HCT116 (cell line): ENCODE measurements around the gene C14orf180. TPM values are rescaled to one million over a fixed set of nuclear protein-coding genes. Genes with fewer than 3 reads are reported as not detected.

Experiments used
- ATAC-seq: fragments of 200-7000 bp; cut with Tn5 transposase; 2 replicates; pipeline ENCODE4 v1.9.1; 2020; ENCODE audit warnings: mild to moderate bottlenecking, moderate library complexity
- BruUV-seq: library from RNA; stranded (reverse); fragments of 400-500 nt; replicated peaks from 2 replicates; lab custom pipeline; 2021; lab: Mats Ljungman, UMichigan
- CTCF ChIA-PET: fragments of 300-600 bp; sonication (Branson Sonifier 250); formaldehyde crosslinking; loops from one replicate; lab custom pipeline; 2021; ENCODE audit warnings: antibody characterized with exemption; lab: Charles Lee
- POLR2A ChIA-PET: fragments of 300-600, 350-600 bp; sonication (Branson Sonifier 250); formaldehyde crosslinking; loops from one replicate; lab custom pipeline; 2021; ENCODE audit warnings: antibody characterized with exemption; lab: Charles Lee
- RAD21 ChIA-PET, 2 experiments: fragments of 300-600 bp; sonication (Branson Sonifier 250); formaldehyde crosslinking; loops; one replicate each; lab custom pipeline; 2023; ENCODE audit warnings: low total read pairs in 2 of 2; ENCODE audit not compliant: uncharacterized antibody in 2 of 2, unreplicated experiment in 2 of 2, low non-redundant PET in 1 of 2; lab: Charles Lee
- DNase-seq: peaks from one replicate; pipeline ENCODE4 v3.0.0-alpha.2; 2010; ENCODE audit warnings: low read depth, low spot score
- H2AFZ ChIP-seq: fragments of 200-600 bp; shearing (Covaris generic), sonication (generic); 2 replicates; pipeline ENCODE4 v1.6.1; 2017; ENCODE audit warnings: low read depth, mixed run types, mixed read lengths, antibody characterized with exemption, low read length; ENCODE audit not compliant: poor library complexity, severe bottlenecking
- H3K27ac ChIP-seq: 2 replicates; pipeline ENCODE4 v1.5.1; 2012; ENCODE audit warnings: low read depth, low read length
- H3K27me3 ChIP-seq: fragments of 200-600 bp; sonication (generic); 2 replicates; pipeline ENCODE4 v1.6.1; 2016; ENCODE audit warnings: mixed run types, low read length, mixed read lengths; ENCODE audit not compliant: insufficient read depth
- H3K36me3 ChIP-seq, 2 experiments: fragments of 200-500 bp in 1 of 2; fragments of 200-600 bp in 1 of 2; sonication (Bioruptor generic) in 1 of 2; sonication (generic) in 1 of 2; 2 replicates each; pipeline versions ENCODE4 v1.5.1 to v1.6.1; 2014 to 2016; ENCODE audit warnings: low read length in 2 of 2, inconsistent platforms in 1 of 2, mixed read lengths in 1 of 2, mixed run types in 1 of 2; ENCODE audit not compliant: insufficient read depth in 2 of 2, control insufficient read depth in 1 of 2
- H3K4me1 ChIP-seq, 2 experiments: fragments of 200-600 bp in 1 of 2; sonication (generic) in 1 of 2; 2 replicates each; pipeline versions ENCODE4 v1.5.1 to v1.6.1; 2012 to 2017; ENCODE audit warnings: low read length in 2 of 2, inconsistent platforms in 1 of 2, mild to moderate bottlenecking in 1 of 2, mixed read lengths in 1 of 2, mixed run types in 1 of 2, moderate library complexity in 1 of 2; ENCODE audit not compliant: insufficient read depth in 2 of 2, control insufficient read depth in 1 of 2
- H3K4me2 ChIP-seq: fragments of 200-600 bp; sonication (generic); 2 replicates; pipeline ENCODE4 v1.6.1; 2017; ENCODE audit warnings: mixed run types, low read length, mixed read lengths
- H3K4me3 ChIP-seq, 2 experiments: fragments of 200-600 bp in 1 of 2; sonication (generic) in 1 of 2; replicated peaks in 1 of 2; 2 replicates each; pipeline ENCODE4 v1.5.1; 2011 to 2016; ENCODE audit warnings: low read length in 2 of 2, control low read depth in 1 of 2, low read depth in 1 of 2, mild to moderate bottlenecking in 1 of 2, mixed read lengths in 1 of 2, mixed run types in 1 of 2
- H3K79me2 ChIP-seq: fragments of 200-600 bp; sonication (generic); 2 replicates; pipeline ENCODE4 v1.6.1; 2017; ENCODE audit warnings: mild to moderate bottlenecking, mixed run types, low read length, moderate library complexity, mixed read lengths; ENCODE audit not compliant: insufficient read depth
- H3K9ac ChIP-seq: fragments of 200-600 bp; sonication (generic); 2 replicates; pipeline ENCODE4 v1.6.1; 2016; ENCODE audit warnings: low read length, mixed read lengths
- H3K9me2 ChIP-seq: fragments of 200-600 bp; sonication (generic), shearing (Covaris generic); 2 replicates; pipeline ENCODE4 v1.6.1; 2017; ENCODE audit warnings: mixed run types, mild to moderate bottlenecking, moderate library complexity; ENCODE audit not compliant: insufficient read depth
- H3K9me3 ChIP-seq, 2 experiments: fragments of 200-500 bp in 1 of 2; fragments of 200-600 bp in 1 of 2; sonication (Bioruptor generic) in 1 of 2; sonication (generic) in 1 of 2; 2 replicates each; pipeline ENCODE4 v1.6.1; 2014 to 2017; ENCODE audit warnings: low read length in 2 of 2, mixed read lengths in 2 of 2, inconsistent platforms in 1 of 2, low read depth in 1 of 2, mild to moderate bottlenecking in 1 of 2, mixed run types in 1 of 2, moderate library complexity in 1 of 2; ENCODE audit not compliant: control insufficient read depth in 1 of 2, insufficient read depth in 1 of 2
- H4K20me1 ChIP-seq: fragments of 200-600 bp; sonication (generic), shearing (Covaris generic); 2 replicates; pipeline ENCODE4 v1.6.1; 2017; ENCODE audit warnings: mixed run types, mild to moderate bottlenecking, moderate library complexity; ENCODE audit not compliant: insufficient read depth
- ATF3 ChIP-seq: IDR thresholded peaks from 2 replicates; pipeline ENCODE4 v1.6.1; 2012
- CBX3 ChIP-seq: IDR thresholded peaks from 2 replicates; pipeline ENCODE4 v1.6.1; 2012; ENCODE audit warnings: low read depth
- CEBPB ChIP-seq: IDR thresholded peaks from 2 replicates; pipeline ENCODE4 v1.6.1; 2012; ENCODE audit warnings: low read depth
- EGR1 ChIP-seq: IDR thresholded peaks from 2 replicates; pipeline ENCODE4 v1.6.1; 2012; ENCODE audit warnings: low read depth
- ELF1 ChIP-seq: IDR thresholded peaks from 2 replicates; pipeline ENCODE4 v1.6.1; 2012; ENCODE audit warnings: low read depth, borderline replicate concordance
- EZH2phosphoT487 ChIP-seq: fragments of 200-600 bp; IDR thresholded peaks from 2 replicates; pipeline ENCODE4 v1.6.1; 2018; ENCODE audit warnings: antibody characterized with exemption, borderline replicate concordance
- FOSL1 ChIP-seq: IDR thresholded peaks from 2 replicates; pipeline ENCODE4 v1.6.1; 2012; ENCODE audit warnings: low read depth
- JUND ChIP-seq: IDR thresholded peaks from 2 replicates; pipeline ENCODE4 v1.6.1; 2012
- MAX ChIP-seq: IDR thresholded peaks from 2 replicates; pipeline ENCODE4 v1.6.1; 2012
- RAD21 ChIP-seq: IDR thresholded peaks from 2 replicates; pipeline ENCODE4 v1.6.1; 2012; ENCODE audit warnings: low read depth, mild to moderate bottlenecking
- REST ChIP-seq: IDR thresholded peaks from 2 replicates; pipeline ENCODE4 v1.6.1; 2012; ENCODE audit warnings: low read depth
- SIN3A ChIP-seq: IDR thresholded peaks from 2 replicates; pipeline ENCODE4 v1.6.1; 2012; ENCODE audit warnings: low read depth
- SP1 ChIP-seq: IDR thresholded peaks from 2 replicates; pipeline ENCODE4 v1.6.1; 2012; ENCODE audit warnings: low read depth
- ZBTB33 ChIP-seq: IDR thresholded peaks from 2 replicates; pipeline ENCODE4 v1.6.1; 2011; ENCODE audit warnings: mild to moderate bottlenecking, low read length, moderate library complexity; ENCODE audit not compliant: insufficient replicate concordance; ENCODE audit errors: extremely low read depth
- ZFX ChIP-seq: fragments of 450-650 bp; IDR thresholded peaks from 2 replicates; pipeline ENCODE4 v1.6.1; 2017
- ZNF274 ChIP-seq: fragments of 200-500 bp; sonication (Bioruptor generic); IDR thresholded peaks from 2 replicates; pipeline ENCODE4 v1.6.1; 2014; ENCODE audit warnings: mild to moderate bottlenecking, low read depth, low read length, inconsistent platforms
- intact Hi-C: fragments of 100-400 bp; cut with micrococcal nuclease; formaldehyde crosslinking; loops from 2 replicates; pipeline ENCODE4 v1.10.0; 2022
- total RNA-seq: library from RNA; stranded (reverse); gene quantifications from one replicate; pipeline ENCODE4 v1.2.1, GENCODE V29; 2021; ENCODE audit not compliant: unreplicated experiment

C14orf180 gene
- total RNA-seq, 1 experiment from 2014 or later: not detected

- no peak for TF ChIP-seq EGR1
- TF ChIP-seq RAD21: no peak
- no peak for TF ChIP-seq ZFX
- no peak for TF ChIP-seq ZNF274
- no peak for TF ChIP-seq CEBPB
- no peak for TF ChIP-seq EZH2phosphoT487
- no peak for TF ChIP-seq ZBTB33
- TF ChIP-seq CBX3: no peak
- TF ChIP-seq MAX: no peak
- TF ChIP-seq ELF1: no peak
- no peak for TF ChIP-seq SP1
- no peak for TF ChIP-seq SIN3A
- no peak for TF ChIP-seq JUND
- TF ChIP-seq ATF3: no peak
- TF ChIP-seq FOSL1: no peak
- no peak for TF ChIP-seq REST
- TF ChIP-seq, all 23 proteins: peak for 0
- POLR2A ChIA-PET: no interaction called here
- intact Hi-C loops: no loop called here
These were observed 16.9 kb downstream of the C14orf180 start for GRCh38 chr14:104596451-104596918.

More at GRCh38 chr14:104596451-104596918, 16.9 kb downstream of the C14orf180 start:
- Histone ChIP-seq H2AFZ (no peak overlapping the region), H3K9me3 (no peaks in the 10 kb centered on the region), H4K20me1 (no peaks in the 10 kb centered on the region), H3K4me2 (no peak overlapping the region), H3K4me1 (no peaks in the 10 kb centered on the region), H3K9ac (no peak overlapping the region), H3K27ac (no peak overlapping the region), H3K27me3 (no peaks in the 10 kb centered on the region; the same call in 1 of the 2 replicates), H3K4me3 (no peak overlapping the region), H3K36me3 (no peaks in the 10 kb centered on the region), H3K79me2 (no peaks in the 10 kb centered on the region), H3K9me2 (no peaks in the 10 kb centered on the region)
- BruUV-seq: no TSS peak
- CTCF ChIA-PET: no interaction called here
- DNase-seq: no peak
- RAD21 ChIA-PET: no interaction called here
- no peak for ATAC-seq
